H1 (cell line): ENCODE data around the gene RAD23A. TPM values are rescaled to one million over a fixed set of nuclear protein-coding genes. Genes with fewer than 3 reads are reported as not detected.

ENCODE experiments used
- ASH2L ChIP-seq: fragments of 200-600, 300-600 bp; sonication (generic); IDR thresholded peaks from one replicate; pipeline ENCODE4 v1.7.1; 2017; ENCODE audit warnings: low read length
- EGR1 ChIP-seq: IDR thresholded peaks from 2 replicates; pipeline ENCODE4 v1.6.1; 2011; ENCODE audit warnings: low read depth, low read length, borderline replicate concordance
- GTF2F1 ChIP-seq: IDR thresholded peaks from 2 replicates; pipeline ENCODE4 v1.6.1; 2012; ENCODE audit warnings: low read depth, low read length, improper control_type of control experiment, borderline replicate concordance
- TAF7 ChIP-seq: optimal IDR thresholded peaks from 2 replicates; pipeline ENCODE3; 2011; ENCODE audit warnings: low read depth, mild to moderate bottlenecking, inconsistent platforms, low read length, moderate library complexity, borderline replicate concordance
- polyA plus RNA-seq, 7 experiments: library from polyadenylated mRNA; depleted of rRNA in 3 of 7; stranded (reverse) in 5 of 7; unstranded in 2 of 7; fragments of >200 nt in 5 of 7; fragments of 200-250 nt in 2 of 7; gene quantifications; 1 replicate in 5 of 7; 2 replicates in 1 of 7; 4 replicates in 1 of 7; pipeline versions ENCODE4 v1.2.1 to v1.2.3, GENCODE V29; 2011 to 2013; ENCODE audit warnings: missing spikeins in 2 of 7, mixed read lengths in 2 of 7
- total RNA-seq: library from RNA; stranded (reverse); fragmentation: NEBNext Ultra II Directional; extraction: Animal tissue kit (Norgen Biotek cat#: 25700); gene quantifications from 2 replicates; pipeline ENCODE4 v1.2.1, GENCODE V29; 2021
- TF ChIP-seq, protein P1 (sequence below), 3 experiments: IDR thresholded peaks; 1 replicate in 2 of 3; 2 replicates in 1 of 3; pipeline versions ENCODE4 v1.5.1 to v1.6.1; 2011; ENCODE audit warnings: low read length in 3 of 3, mild to moderate bottlenecking in 3 of 3, inconsistent platforms in 2 of 3, low read depth in 1 of 3, moderate library complexity in 1 of 3; ENCODE audit not compliant: insufficient read depth in 1 of 3; ENCODE audit errors: control extremely low read depth in 1 of 3

The RAD23A gene
- total and polyA plus RNA-seq, 2 of the 8 experiments (the other 6 are each of a cell fraction or from before 2014, with no cell fraction given), result 40.0 to 76.1 TPM

DNA sequence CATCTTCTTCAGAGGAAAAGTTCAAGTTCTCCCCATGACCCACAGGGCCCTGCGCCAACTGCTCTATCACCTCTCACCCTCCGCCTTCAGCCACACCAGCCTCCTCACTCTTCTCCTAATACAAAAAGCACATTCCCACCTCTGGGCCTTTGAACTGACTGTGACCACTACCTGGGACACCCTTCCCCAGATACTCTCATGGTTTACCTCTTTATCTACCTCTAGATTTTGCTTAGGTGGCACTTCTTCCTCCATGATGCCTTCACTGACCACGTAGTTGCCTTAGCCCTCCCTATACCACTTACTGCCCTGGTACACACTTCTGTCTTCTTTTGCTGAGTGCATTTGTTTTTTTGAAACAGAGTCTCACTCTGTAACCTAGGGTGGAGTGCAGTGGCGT lies 22.7 kb upstream of the RAD23A start (continued):
- no peak for TF ChIP-seq GTF2F1
- TF ChIP-seq TAF7, result no peak
- no peak for TF ChIP-seq ASH2L
- TF ChIP-seq EGR1, result no peak
- TF ChIP-seq, protein P1, sequence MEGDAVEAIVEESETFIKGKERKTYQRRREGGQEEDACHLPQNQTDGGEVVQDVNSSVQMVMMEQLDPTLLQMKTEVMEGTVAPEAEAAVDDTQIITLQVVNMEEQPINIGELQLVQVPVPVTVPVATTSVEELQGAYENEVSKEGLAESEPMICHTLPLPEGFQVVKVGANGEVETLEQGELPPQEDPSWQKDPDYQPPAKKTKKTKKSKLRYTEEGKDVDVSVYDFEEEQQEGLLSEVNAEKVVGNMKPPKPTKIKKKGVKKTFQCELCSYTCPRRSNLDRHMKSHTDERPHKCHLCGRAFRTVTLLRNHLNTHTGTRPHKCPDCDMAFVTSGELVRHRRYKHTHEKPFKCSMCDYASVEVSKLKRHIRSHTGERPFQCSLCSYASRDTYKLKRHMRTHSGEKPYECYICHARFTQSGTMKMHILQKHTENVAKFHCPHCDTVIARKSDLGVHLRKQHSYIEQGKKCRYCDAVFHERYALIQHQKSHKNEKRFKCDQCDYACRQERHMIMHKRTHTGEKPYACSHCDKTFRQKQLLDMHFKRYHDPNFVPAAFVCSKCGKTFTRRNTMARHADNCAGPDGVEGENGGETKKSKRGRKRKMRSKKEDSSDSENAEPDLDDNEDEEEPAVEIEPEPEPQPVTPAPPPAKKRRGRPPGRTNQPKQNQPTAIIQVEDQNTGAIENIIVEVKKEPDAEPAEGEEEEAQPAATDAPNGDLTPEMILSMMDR (IDR thresholded peaks at IDR 0.05; ENCODE audit: control extremely low read depth in 1 of 3, insufficient read depth in 1 of 3, low read depth in 1 of 3, low read length in 3 of 3), result no peak
